CD8-positive, alpha-beta memory T cell (primary cell): ENCODE measurements around the gene CDK16. TPM values are rescaled to one million over a fixed set of nuclear protein-coding genes. Genes with fewer than 3 reads are reported as not detected.

ENCODE experiments used
- CTCF ChIA-PET: fragments of 350-600 bp; sonication (Branson Sonifier 250); formaldehyde crosslinking; loops from one replicate; lab custom pipeline; 2021; ENCODE audit warnings: antibody characterized with exemption; lab: Charles Lee
- POLR2A ChIA-PET: fragments of 350-600 bp; sonication (Branson Sonifier 250); formaldehyde crosslinking; loops from one replicate; lab custom pipeline; 2021; ENCODE audit warnings: antibody characterized with exemption; lab: Charles Lee
- DNase-seq, 5 donors: peaks; one replicate each; pipeline versions ENCODE4 v3.0.0 to v3.0.0-alpha.2; 2020 to 2022; ENCODE audit warnings: mixed read lengths in 1 of 5
- H3K27ac ChIP-seq: one replicate; pipeline ENCODE4 v1.7.0; 2013; ENCODE audit warnings: low read depth, mild to moderate bottlenecking, low read length, moderate library complexity
- H3K27me3 ChIP-seq: 2 replicates; pipeline ENCODE4 v1.7.0; 2013; ENCODE audit warnings: low read length, mild to moderate bottlenecking; ENCODE audit not compliant: insufficient read depth, poor library complexity, severe bottlenecking
- H3K36me3 ChIP-seq: 2 replicates; pipeline ENCODE4 v1.7.0; 2013; ENCODE audit warnings: mild to moderate bottlenecking, low read length, moderate library complexity; ENCODE audit not compliant: insufficient read depth
- H3K4me1 ChIP-seq: 2 replicates; pipeline ENCODE4 v1.7.0; 2013; ENCODE audit warnings: mild to moderate bottlenecking, low read length, moderate library complexity; ENCODE audit not compliant: insufficient read depth
- H3K4me3 ChIP-seq: 2 replicates; pipeline ENCODE4 v1.7.0; 2013; ENCODE audit warnings: mild to moderate bottlenecking, low read length
- H3K9me3 ChIP-seq: 2 replicates; pipeline ENCODE4 v1.7.0; 2013; ENCODE audit warnings: mild to moderate bottlenecking, low read length
- H3K27ac Mint-ChIP-seq, 8 donors: one replicate each; pipeline ENCODE4 v1.8.0; 2020 to 2021; ENCODE audit warnings: mixed read lengths in 8 of 8, mild to moderate bottlenecking in 6 of 8, inconsistent platforms in 3 of 8, moderate library complexity in 3 of 8
- H3K27me3 Mint-ChIP-seq, 2 donors: one replicate each; pipeline ENCODE4 v1.8.0; 2020 to 2021; ENCODE audit warnings: mixed read lengths in 2 of 2, mild to moderate bottlenecking in 1 of 2, moderate library complexity in 1 of 2
- H3K36me3 Mint-ChIP-seq, 3 donors: one replicate each; pipeline ENCODE4 v1.8.0; 2020 to 2021; ENCODE audit warnings: mixed read lengths in 3 of 3, inconsistent platforms in 1 of 3, mild to moderate bottlenecking in 1 of 3
- H3K4me1 Mint-ChIP-seq, 3 donors: one replicate each; pipeline ENCODE4 v1.8.0; 2020 to 2021; ENCODE audit warnings: mixed read lengths in 3 of 3, inconsistent platforms in 1 of 3, mild to moderate bottlenecking in 1 of 3
- H3K4me3 Mint-ChIP-seq, 7 donors: one replicate each; pipeline ENCODE4 v1.8.0; 2020 to 2021; ENCODE audit warnings: mixed read lengths in 7 of 7, mild to moderate bottlenecking in 6 of 7, moderate library complexity in 4 of 7, inconsistent platforms in 2 of 7
- H3K9me3 Mint-ChIP-seq, 5 donors: one replicate each; pipeline ENCODE4 v1.8.0; 2020 to 2022; ENCODE audit warnings: mixed read lengths in 5 of 5, mild to moderate bottlenecking in 3 of 5, moderate library complexity in 2 of 5, inconsistent platforms in 1 of 5
- polyA plus RNA-seq: library from polyadenylated mRNA; unstranded; fragments of 300-500 nt; fragmentation: Illumina TruSeq; gene quantifications from one replicate; pipeline ENCODE4 v1.2.3, GENCODE V29; 2021
- total RNA-seq, 2 experiments: library from RNA; stranded (reverse); gene quantifications; one replicate each; pipeline ENCODE4 v1.2.3, GENCODE V29; 2021

CDK16 gene
- total and polyA plus RNA-seq, 3 experiments from 2014 or later = 14.5 to 49.1 (median 48.2) TPM

DNA sequence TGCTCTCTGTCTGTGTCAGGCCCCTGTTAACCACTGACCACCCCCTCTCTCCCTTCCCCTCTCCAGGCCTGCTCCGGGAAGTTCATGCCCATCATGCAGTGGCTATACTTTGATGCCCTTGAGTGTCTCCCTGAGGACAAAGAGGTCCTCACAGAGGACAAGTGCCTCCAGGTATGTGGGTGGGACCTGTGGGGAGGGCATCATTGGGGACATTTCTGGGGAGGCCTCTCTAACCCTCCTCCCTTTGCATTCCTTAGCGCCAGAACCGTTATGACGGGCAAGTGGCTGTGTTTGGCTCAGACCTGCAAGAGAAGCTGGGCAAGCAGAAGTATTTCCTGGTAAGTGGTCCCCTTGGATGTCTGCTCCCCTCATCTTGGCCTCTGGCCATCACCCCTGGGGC is 15.6 kb upstream of the CDK16 start:
- H3K27me3 Mint-ChIP-seq = no peaks in the 10 kb centered on the region
- CTCF ChIA-PET = no interaction called here

DNA sequence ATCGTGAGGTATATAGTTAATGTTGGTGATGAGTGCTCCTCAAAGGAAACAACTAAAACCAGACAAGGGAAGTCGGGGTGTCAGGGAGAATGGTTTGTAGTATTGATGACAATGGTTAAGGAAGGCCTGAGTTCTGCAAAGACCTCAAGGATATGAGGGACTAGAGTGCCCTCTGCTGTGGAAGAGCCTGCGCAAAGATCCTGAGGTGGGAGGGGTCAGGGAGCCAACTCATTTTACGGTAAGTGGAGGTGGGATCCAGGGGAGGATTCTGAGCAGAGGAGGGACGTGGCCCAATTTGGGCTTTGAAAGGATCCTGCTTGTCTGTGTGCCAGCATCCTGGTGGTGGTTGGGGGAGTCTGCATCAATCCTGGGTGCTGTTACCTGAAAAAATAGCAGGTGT is 13.5 kb upstream of the CDK16 start:
- Mint-ChIP-seq H3K27me3 (no peaks in the 10 kb centered on the region), H3K4me1 (peaks cover 0 to 10% (median 0%) of the 10 kb centered on the region in 3 donors), H3K9me3 (no peaks in the 10 kb centered on the region), H3K36me3 (peaks cover 25 to 88% (median 36%) of the 10 kb centered on the region in 3 donors), H3K4me3 (no peak overlapping the region), H3K27ac (peak overlapping the region in 2 of 8 donors; percentile 27 to 75)
- Histone ChIP-seq H3K36me3 (peaks cover 57% of the 10 kb centered on the region), H3K4me3 (no peak overlapping the region), H3K27me3 (no peaks in the 10 kb centered on the region), H3K27ac (no peak overlapping the region), H3K4me1 (no peaks in the 10 kb centered on the region), H3K9me3 (no peaks in the 10 kb centered on the region)
- CTCF ChIA-PET = no interaction called here
- POLR2A ChIA-PET = interaction anchor here (0.6 kb wide), 1 partner anchor 68 kb away, joined by 3 read pairs; no protein-coding TSS in a partner anchor
- no peak for DNase-seq

More for the DNA sequence above, 15.6 kb upstream of the CDK16 start:
- no peaks in the 10 kb centered on the region for H3K9me3 Mint-ChIP-seq
- no peak for DNase-seq
- no peak overlapping the region for H3K4me3 Mint-ChIP-seq
- Histone ChIP-seq H3K36me3 (peaks cover 72% of the 10 kb centered on the region), H3K27me3 (no peaks in the 10 kb centered on the region), H3K4me1 (peaks cover under 1% of the 10 kb centered on the region), H3K27ac (no peak overlapping the region), H3K4me3 (no peak overlapping the region), H3K9me3 (no peaks in the 10 kb centered on the region)
- H3K27ac Mint-ChIP-seq = peak overlapping the region in 1 of 8 donors; percentile 27
- peaks cover 4 to 15% (median 10%) of the 10 kb centered on the region in 3 donors for H3K4me1 Mint-ChIP-seq
- POLR2A ChIA-PET = no interaction called here
- peaks cover 30 to 92% (median 37%) of the 10 kb centered on the region in 3 donors for H3K36me3 Mint-ChIP-seq

DNA sequence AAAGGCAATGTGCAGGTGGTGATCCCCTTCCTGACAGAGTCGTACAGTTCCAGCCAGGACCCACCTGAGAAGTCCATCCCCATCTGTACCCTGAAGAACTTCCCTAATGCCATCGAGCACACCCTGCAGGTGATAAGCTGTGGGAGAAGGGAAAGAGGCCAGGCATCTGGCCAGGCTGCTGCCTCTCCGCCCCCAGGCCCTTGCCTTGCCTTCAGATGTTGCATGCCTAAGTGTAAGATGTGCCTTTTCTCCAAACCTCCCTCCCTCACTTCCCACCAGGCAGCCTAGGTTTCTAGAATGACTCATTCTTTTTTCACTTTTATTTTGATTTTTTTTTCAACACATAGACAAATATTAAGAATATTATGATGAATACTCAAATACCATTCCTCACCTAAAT is 12.2 kb upstream of the CDK16 start:
- Mint-ChIP-seq H3K9me3 (no peaks in the 10 kb centered on the region), H3K4me1 (peaks cover 0 to 8% (median 0%) of the 10 kb centered on the region in 3 donors), H3K36me3 (peaks cover 18 to 87% (median 33%) of the 10 kb centered on the region in 3 donors), H3K27me3 (no peaks in the 10 kb centered on the region), H3K4me3 (no peak overlapping the region), H3K27ac (peak overlapping the region in 2 of 8 donors; percentile 45 to 77)
- Histone ChIP-seq H3K27ac (no peak overlapping the region), H3K4me3 (no peak overlapping the region), H3K36me3 (peaks cover 57% of the 10 kb centered on the region), H3K27me3 (no peaks in the 10 kb centered on the region), H3K4me1 (no peaks in the 10 kb centered on the region), H3K9me3 (no peaks in the 10 kb centered on the region)
- CTCF ChIA-PET = no interaction called here
- POLR2A ChIA-PET = no interaction called here
- no peak for DNase-seq

DNA sequence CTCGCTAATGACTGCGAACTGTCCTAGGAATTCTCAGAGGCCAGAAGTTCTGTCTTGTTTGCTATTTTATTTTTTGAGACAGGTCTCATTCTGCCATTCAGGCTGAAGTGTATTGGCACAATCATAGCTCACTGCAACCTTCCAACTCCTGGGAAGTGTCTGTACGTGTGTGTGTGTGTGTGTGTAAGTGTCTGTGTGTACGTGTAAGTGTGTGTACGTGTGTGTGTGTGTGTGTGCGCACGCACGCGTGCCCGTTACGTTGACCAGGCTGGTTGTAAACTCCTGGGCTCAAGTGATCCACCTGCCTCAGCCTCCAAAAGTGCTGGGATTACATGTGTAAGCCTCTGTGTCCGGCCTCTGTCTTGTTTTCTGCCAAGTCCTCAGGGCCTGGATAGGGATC is 10.4 kb upstream of the CDK16 start:
- Histone ChIP-seq H3K27ac (no peak overlapping the region), H3K27me3 (no peaks in the 10 kb centered on the region), H3K4me1 (no peaks in the 10 kb centered on the region), H3K36me3 (peaks cover 58% of the 10 kb centered on the region), H3K9me3 (no peaks in the 10 kb centered on the region), H3K4me3 (no peak overlapping the region)
- DNase-seq = no peak
- peak overlapping the region in 1 of 8 donors; percentile 37 for H3K27ac Mint-ChIP-seq
- CTCF ChIA-PET = no interaction called here
- no peak overlapping the region for H3K4me3 Mint-ChIP-seq
- H3K27me3 Mint-ChIP-seq = no peaks in the 10 kb centered on the region
- POLR2A ChIA-PET = no interaction called here
- H3K9me3 Mint-ChIP-seq = no peaks in the 10 kb centered on the region
- H3K4me1 Mint-ChIP-seq = peaks cover 0 to 3% (median 0%) of the 10 kb centered on the region in 3 donors
- H3K36me3 Mint-ChIP-seq = peaks cover 16 to 88% (median 35%) of the 10 kb centered on the region in 3 donors

DNA sequence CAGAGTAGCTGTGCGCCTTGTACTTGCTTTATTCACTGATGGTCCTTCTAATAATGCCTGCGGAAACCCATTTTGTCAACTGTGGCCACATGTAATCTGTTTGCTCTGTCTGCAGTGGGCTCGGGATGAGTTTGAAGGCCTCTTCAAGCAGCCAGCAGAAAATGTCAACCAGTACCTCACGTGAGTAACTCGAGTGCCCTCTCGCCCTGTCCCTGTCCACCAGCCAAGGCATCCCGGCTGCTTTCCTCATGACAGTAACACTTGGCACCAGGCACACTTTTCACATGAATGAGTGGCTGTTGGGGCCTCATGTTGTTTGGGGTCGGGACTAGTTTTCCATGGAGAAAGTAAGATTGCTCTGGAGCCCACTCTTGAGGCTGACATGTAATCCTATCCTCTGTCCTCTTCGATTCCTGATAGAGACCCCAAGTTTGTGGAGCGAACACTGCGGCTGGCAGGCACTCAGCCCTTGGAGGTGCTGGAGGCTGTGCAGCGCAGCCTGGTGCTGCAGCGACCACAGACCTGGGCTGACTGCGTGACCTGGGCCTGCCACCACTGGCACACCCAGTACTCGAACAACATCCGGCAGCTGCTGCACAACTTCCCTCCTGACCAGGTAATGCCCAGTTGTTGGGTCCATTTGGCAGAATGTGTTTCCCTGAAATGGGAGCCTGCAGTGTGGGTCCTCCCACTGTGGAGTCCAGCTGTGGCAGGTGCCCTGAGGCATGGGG is 8.8 kb upstream of the CDK16 start:
- Histone ChIP-seq H3K27me3 (no peaks in the 10 kb centered on the region), H3K9me3 (no peaks in the 10 kb centered on the region), H3K36me3 (peaks cover 67% of the 10 kb centered on the region), H3K27ac (no peak overlapping the region), H3K4me3 (no peak overlapping the region), H3K4me1 (no peaks in the 10 kb centered on the region)
- Mint-ChIP-seq H3K4me1 (peaks cover 0 to 2% (median 0%) of the 10 kb centered on the region in 3 donors), H3K27me3 (no peaks in the 10 kb centered on the region), H3K4me3 (no peak overlapping the region), H3K9me3 (no peaks in the 10 kb centered on the region), H3K27ac (peak overlapping the region in 1 of 8 donors; percentile 26), H3K36me3 (peaks cover 16 to 89% (median 36%) of the 10 kb centered on the region in 3 donors)
- POLR2A ChIA-PET = no interaction called here
- no peak for DNase-seq
- CTCF ChIA-PET = no interaction called here

DNA sequence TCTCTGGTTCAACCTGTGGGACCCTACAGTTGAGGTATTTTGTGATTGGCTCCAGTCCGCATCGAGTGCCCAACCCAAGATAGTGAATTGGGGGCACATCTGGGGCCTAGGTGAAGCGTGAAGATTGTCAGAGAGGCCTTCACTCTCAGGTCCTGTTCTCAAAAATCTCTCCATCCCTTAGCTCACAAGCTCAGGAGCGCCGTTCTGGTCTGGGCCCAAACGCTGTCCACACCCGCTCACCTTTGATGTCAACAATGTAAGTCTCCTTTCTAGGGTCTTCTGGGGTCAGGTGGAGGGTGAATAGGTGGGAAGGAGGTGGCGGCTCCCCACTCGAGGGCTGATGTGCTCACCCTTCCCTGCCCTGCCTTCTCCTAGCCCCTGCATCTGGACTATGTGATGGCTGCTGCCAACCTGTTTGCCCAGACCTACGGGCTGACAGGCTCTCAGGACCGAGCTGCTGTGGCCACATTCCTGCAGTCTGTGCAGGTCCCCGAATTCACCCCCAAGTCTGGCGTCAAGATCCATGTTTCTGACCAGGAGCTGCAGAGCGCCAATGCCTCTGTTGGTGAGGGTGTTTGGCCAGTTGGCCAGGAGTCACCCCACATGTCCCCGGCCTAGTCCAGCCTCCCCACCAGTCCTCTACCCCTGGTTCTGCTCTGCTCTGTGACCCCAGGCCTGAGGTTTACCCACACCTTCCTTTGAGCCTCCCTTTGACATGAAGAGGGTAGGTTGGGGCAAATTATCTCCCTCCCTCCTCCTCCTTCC is 7.6 kb upstream of the CDK16 start:
- DNase-seq = no peak
- H3K36me3 ChIP-seq = peaks cover 59% of the 10 kb centered on the region
- Mint-ChIP-seq H3K4me3 (no peak overlapping the region), H3K4me1 (no peaks in the 10 kb centered on the region), H3K27ac (peak overlapping the region in 5 of 8 donors; percentile 0 to 75 (median 24)), H3K9me3 (no peaks in the 10 kb centered on the region), H3K27me3 (no peaks in the 10 kb centered on the region), H3K36me3 (peaks cover 12 to 89% (median 33%) of the 10 kb centered on the region in 3 donors)
- H3K4me1 ChIP-seq = no peaks in the 10 kb centered on the region
- H3K27me3 ChIP-seq = no peaks in the 10 kb centered on the region
- ChIA-PET CTCF (no interaction called here), POLR2A (no interaction called here)
- no peak overlapping the region for H3K4me3 ChIP-seq
- H3K9me3 ChIP-seq = no peaks in the 10 kb centered on the region
- H3K27ac ChIP-seq = no peak overlapping the region

DNA sequence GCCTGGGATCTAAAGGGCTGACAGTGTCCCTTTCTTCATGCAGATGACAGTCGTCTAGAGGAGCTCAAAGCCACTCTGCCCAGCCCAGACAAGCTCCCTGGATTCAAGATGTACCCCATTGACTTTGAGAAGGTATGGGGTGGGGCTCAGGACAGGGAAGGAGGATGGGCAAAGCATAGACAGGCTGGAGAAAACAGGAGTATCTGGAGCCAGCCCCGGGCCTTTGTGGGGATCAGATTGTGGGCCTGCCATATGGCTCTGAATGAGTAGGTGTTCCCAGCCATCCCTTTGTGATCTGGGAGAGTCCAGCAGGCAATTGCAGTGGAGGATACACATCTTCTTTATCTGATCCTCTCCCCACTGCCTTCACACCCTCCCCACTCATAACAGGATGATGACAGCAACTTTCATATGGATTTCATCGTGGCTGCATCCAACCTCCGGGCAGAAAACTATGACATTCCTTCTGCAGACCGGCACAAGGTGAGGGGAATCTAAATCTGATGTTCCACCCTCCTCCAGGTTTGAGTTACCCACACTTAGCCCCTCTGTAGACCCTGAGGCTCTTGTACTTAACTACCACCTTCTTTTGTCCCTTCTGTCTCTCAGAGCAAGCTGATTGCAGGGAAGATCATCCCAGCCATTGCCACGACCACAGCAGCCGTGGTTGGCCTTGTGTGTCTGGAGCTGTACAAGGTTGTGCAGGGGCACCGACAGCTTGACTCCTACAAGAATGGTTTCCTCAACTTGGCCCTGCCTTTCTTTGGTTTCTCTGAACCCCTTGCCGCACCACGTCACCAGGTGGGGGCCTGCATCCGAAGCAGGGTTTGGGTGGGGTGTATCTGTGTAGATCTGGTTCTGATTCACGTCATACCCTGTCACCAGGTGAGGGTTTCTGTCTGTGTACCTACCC is 5.8 kb upstream of the CDK16 start:
- Mint-ChIP-seq H3K4me1 (peaks cover 11 to 16% (median 15%) of the 10 kb centered on the region in 3 donors), H3K9me3 (no peaks in the 10 kb centered on the region), H3K27me3 (no peaks in the 10 kb centered on the region), H3K4me3 (no peak overlapping the region), H3K27ac (peak overlapping the region in 4 of 8 donors; percentile 24 to 87 (median 68)), H3K36me3 (peaks cover 15 to 81% (median 26%) of the 10 kb centered on the region in 3 donors)
- H3K36me3 ChIP-seq = peaks cover 48% of the 10 kb centered on the region
- DNase-seq = no peak
- CTCF ChIA-PET = no interaction called here
- H3K27ac ChIP-seq = no peak overlapping the region
- no peaks in the 10 kb centered on the region for H3K9me3 ChIP-seq
- H3K4me1 ChIP-seq = peaks cover 8% of the 10 kb centered on the region
- H3K4me3 ChIP-seq = no peak overlapping the region
- no peaks in the 10 kb centered on the region for H3K27me3 ChIP-seq
- POLR2A ChIA-PET = no interaction called here
